ENCODE data around the gene ZEB2.

GRCh38 chr2:144358374-144358964, 161.4 kb downstream of the ZEB2 start:
- no peak for TF ChIP-seq EP300 (IDR thresholded peaks at IDR 0.05)
- TF ChIP-seq CTCF (IDR thresholded peaks at IDR 0.05), result no peak
